Sigmoid colon (tissue), 7 donors: ENCODE data around the gene FUT3. TPM values are rescaled to one million over a fixed set of nuclear protein-coding genes. Genes with fewer than 3 reads are reported as not detected.

Source experiments
- DNase-seq: peaks from one replicate; pipeline ENCODE4 v3.0.0-alpha.2; 2019
- H3K27ac ChIP-seq, 4 donors: fragments of 200-600 bp; sonication (generic); one replicate each; pipeline ENCODE4 v1.5.1; 2016 to 2019; ENCODE audit warnings: mild to moderate bottlenecking in 1 of 4
- H3K27me3 ChIP-seq, 3 donors: fragments of 200-600 bp; sonication (generic); one replicate each; pipeline ENCODE4 v1.5.1; 2019; ENCODE audit warnings: mild to moderate bottlenecking in 1 of 3
- H3K36me3 ChIP-seq, 4 donors: fragments of 200-600 bp; sonication (generic); one replicate each; pipeline ENCODE4 v1.5.1; 2016 to 2019
- H3K4me1 ChIP-seq, 4 donors: fragments of 200-600 bp; sonication (generic); one replicate each; pipeline ENCODE4 v1.5.1; 2017 to 2019
- H3K4me3 ChIP-seq, 4 donors: fragments of 200-600 bp; sonication (generic); one replicate each; pipeline ENCODE4 v1.5.1; 2017 to 2019; ENCODE audit warnings: mild to moderate bottlenecking in 2 of 4, moderate library complexity in 1 of 4
- H3K9me3 ChIP-seq, 4 donors: fragments of 200-600 bp in 3 of 4; sonication (generic) in 3 of 4; one replicate each; pipeline versions ENCODE4 v1.5.1 to v1.6.1; 2013 to 2019
- CTCF ChIP-seq, 4 experiments: fragments of 450-650 bp in 3 of 4; fragments of 200-600 bp in 1 of 4; IDR thresholded peaks; one replicate each; pipeline ENCODE4 v1.5.1; 2016 to 2019; ENCODE audit warnings: antibody characterized with exemption in 4 of 4, mild to moderate bottlenecking in 3 of 4, moderate library complexity in 2 of 4
- EP300 ChIP-seq, 4 donors: sonication (generic); formaldehyde crosslinking; IDR thresholded peaks; one replicate each; pipeline ENCODE4 v1.6.1; 2017; ENCODE audit warnings: antibody characterized with exemption in 4 of 4
- POLR2A ChIP-seq, 2 donors: fragments of 450-650 bp; IDR thresholded peaks; one replicate each; pipeline ENCODE4 v1.6.1; 2016; ENCODE audit warnings: antibody characterized with exemption in 2 of 2, mild to moderate bottlenecking in 2 of 2, moderate library complexity in 2 of 2
- POLR2AphosphoS5 ChIP-seq, 4 donors: sonication (generic); formaldehyde crosslinking; IDR thresholded peaks; one replicate each; pipeline ENCODE4 v1.6.1; 2017; ENCODE audit warnings: antibody characterized with exemption in 4 of 4
- WGBS, 2 donors: extraction: QIAGEN DNeasy Blood & Tissue Kit; methylation state at CpG; one replicate each; pipeline ENCODE4 v1.1.7; 2013; 5-methylcytosine and 5-hydroxymethylcytosine counted together
- intact Hi-C: fragments of 100-400 bp; cut with DNase I; formaldehyde crosslinking; loops from one replicate; pipeline ENCODE4 v1.15.1; 2023
- polyA plus RNA-seq, 3 donors: library from polyadenylated mRNA; stranded (reverse); fragments of 200-250 nt; gene quantifications; one replicate each; pipeline ENCODE4 v1.2.3, GENCODE V29; 2013
- total RNA-seq, 4 donors: library from RNA; depleted of rRNA; stranded (reverse); fragments of >200 nt; gene quantifications; one replicate each; pipeline ENCODE4 v1.1.0, GENCODE V29; 2016
- donor health status: healthy with polysubstance abuse.
- donor health status: Bipolar disorder and iron deficiency.
- donor health status: healthy.

The FUT3 gene
- total and polyA plus RNA-seq, 7 donors = 0.83 to 168 (median 29.5) TPM; not detected in 3

GRCh38 chr19:5814123-5814851 is 37.0 kb downstream of the FUT3 start:
- intact Hi-C loops = no loop called here
- no peaks in the 10 kb centered on the region for H3K36me3 ChIP-seq
- no peak for TF ChIP-seq POLR2A (IDR thresholded peaks at IDR 0.05)
- no peak for TF ChIP-seq EP300 (IDR thresholded peaks at IDR 0.05)
- TF ChIP-seq CTCF (IDR thresholded peaks at IDR 0.05) = no peak
- TF ChIP-seq POLR2AphosphoS5 (IDR thresholded peaks at IDR 0.05) = no peak
- no peak for DNase-seq
- no peaks in the 10 kb centered on the region for H3K27me3 ChIP-seq
- H3K4me3 ChIP-seq = no peak overlapping the region
- H3K4me1 ChIP-seq = no peaks in the 10 kb centered on the region
- H3K9me3 ChIP-seq = no peaks in the 10 kb centered on the region
- WGBS, 2 donors = 35 to 69% methylated on average over 9 of the region's 9 CpGs
- no peak overlapping the region for H3K27ac ChIP-seq

- Histone ChIP-seq H3K4me3 (no peak overlapping the region), H3K4me1 (peaks cover 0 to 5% (median 4%) of the 10 kb centered on the region in 4 donors), H3K27me3 (no peaks in the 10 kb centered on the region), H3K9me3 (no peaks in the 10 kb centered on the region), H3K36me3 (no peaks in the 10 kb centered on the region), H3K27ac (no peak overlapping the region)
- intact Hi-C loops = no loop called here
- no peak for DNase-seq
- WGBS, 2 donors = 94 to 97% methylated on average over 4 of the region's 4 CpGs
- TF ChIP-seq POLR2A (IDR thresholded peaks at IDR 0.05) = no peak
- no peak for TF ChIP-seq CTCF (IDR thresholded peaks at IDR 0.05)
- no peak for TF ChIP-seq EP300 (IDR thresholded peaks at IDR 0.05)
- TF ChIP-seq POLR2AphosphoS5 (IDR thresholded peaks at IDR 0.05) = no peak
These were observed 40.1 kb downstream of the FUT3 start for GRCh38 chr19:5811117-5811516.

- H3K36me3 ChIP-seq = no peaks in the 10 kb centered on the region
- intact Hi-C loops = loop anchor here (10.0 kb wide), 1 partner anchor 315 kb away; no protein-coding TSS in a partner anchor
These were observed 41.8 kb downstream of the FUT3 start for GRCh38 chr19:5809469-5809868.

GRCh38 chr19:5809053-5809452 is 42.2 kb downstream of the FUT3 start:
- intact Hi-C loops = loop anchor here (10.0 kb wide), 1 partner anchor 316 kb away; no protein-coding TSS in a partner anchor
- no peaks in the 10 kb centered on the region for H3K9me3 ChIP-seq
- peaks cover 0 to 7% (median 6%) of the 10 kb centered on the region in 3 donors for H3K27me3 ChIP-seq
- WGBS, 2 donors = 89 to 90% methylated on average over 9 of the region's 9 CpGs
- no peak overlapping the region for H3K4me3 ChIP-seq
- peaks cover 0 to 19% (median 16%) of the 10 kb centered on the region in 4 donors for H3K4me1 ChIP-seq
- TF ChIP-seq EP300 (IDR thresholded peaks at IDR 0.05) = no peak
- TF ChIP-seq POLR2A (IDR thresholded peaks at IDR 0.05) = no peak
- no peak for TF ChIP-seq POLR2AphosphoS5 (IDR thresholded peaks at IDR 0.05)
- TF ChIP-seq CTCF (IDR thresholded peaks at IDR 0.05) = no peak
- no peak for DNase-seq
- H3K27ac ChIP-seq = no peak overlapping the region
- H3K36me3 ChIP-seq = no peaks in the 10 kb centered on the region

More at GRCh38 chr19:5809469-5809868, 41.8 kb downstream of the FUT3 start:
- no peak for TF ChIP-seq CTCF (IDR thresholded peaks at IDR 0.05)
- TF ChIP-seq POLR2A (IDR thresholded peaks at IDR 0.05) = no peak
- TF ChIP-seq EP300 (IDR thresholded peaks at IDR 0.05) = no peak
- no peak for TF ChIP-seq POLR2AphosphoS5 (IDR thresholded peaks at IDR 0.05)
- no peaks in the 10 kb centered on the region for H3K9me3 ChIP-seq
- no peak overlapping the region for H3K4me3 ChIP-seq
- no peak for DNase-seq
- peaks cover 0 to 14% (median 12%) of the 10 kb centered on the region in 4 donors for H3K4me1 ChIP-seq
- H3K27me3 ChIP-seq = peaks cover 0 to 3% (median 1%) of the 10 kb centered on the region in 3 donors
- no peak overlapping the region for H3K27ac ChIP-seq
- WGBS, 2 donors = 74 to 84% methylated on average over 10 of the region's 10 CpGs
